Measurements from ENCODE around the gene NEDD8.

Gene NEDD8

GRCh38 chr14:24270537-24271133 lies 38.5 kb upstream of the NEDD8 start:
- in situ Hi-C loops (cut with MboI; ENCODE audit: low pct_unique_long_range_greater_than_20kb, low sequenced_read_pairs, unreplicated experiment) = no loop called here
- no peak for DNase-seq (ENCODE audit: low spot score)
- TF ChIP-seq, protein P1, sequence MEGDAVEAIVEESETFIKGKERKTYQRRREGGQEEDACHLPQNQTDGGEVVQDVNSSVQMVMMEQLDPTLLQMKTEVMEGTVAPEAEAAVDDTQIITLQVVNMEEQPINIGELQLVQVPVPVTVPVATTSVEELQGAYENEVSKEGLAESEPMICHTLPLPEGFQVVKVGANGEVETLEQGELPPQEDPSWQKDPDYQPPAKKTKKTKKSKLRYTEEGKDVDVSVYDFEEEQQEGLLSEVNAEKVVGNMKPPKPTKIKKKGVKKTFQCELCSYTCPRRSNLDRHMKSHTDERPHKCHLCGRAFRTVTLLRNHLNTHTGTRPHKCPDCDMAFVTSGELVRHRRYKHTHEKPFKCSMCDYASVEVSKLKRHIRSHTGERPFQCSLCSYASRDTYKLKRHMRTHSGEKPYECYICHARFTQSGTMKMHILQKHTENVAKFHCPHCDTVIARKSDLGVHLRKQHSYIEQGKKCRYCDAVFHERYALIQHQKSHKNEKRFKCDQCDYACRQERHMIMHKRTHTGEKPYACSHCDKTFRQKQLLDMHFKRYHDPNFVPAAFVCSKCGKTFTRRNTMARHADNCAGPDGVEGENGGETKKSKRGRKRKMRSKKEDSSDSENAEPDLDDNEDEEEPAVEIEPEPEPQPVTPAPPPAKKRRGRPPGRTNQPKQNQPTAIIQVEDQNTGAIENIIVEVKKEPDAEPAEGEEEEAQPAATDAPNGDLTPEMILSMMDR (IDR thresholded peaks at IDR 0.05; ENCODE audit: extremely low read depth, insufficient read depth, missing control alignments) = no peak

DNA sequence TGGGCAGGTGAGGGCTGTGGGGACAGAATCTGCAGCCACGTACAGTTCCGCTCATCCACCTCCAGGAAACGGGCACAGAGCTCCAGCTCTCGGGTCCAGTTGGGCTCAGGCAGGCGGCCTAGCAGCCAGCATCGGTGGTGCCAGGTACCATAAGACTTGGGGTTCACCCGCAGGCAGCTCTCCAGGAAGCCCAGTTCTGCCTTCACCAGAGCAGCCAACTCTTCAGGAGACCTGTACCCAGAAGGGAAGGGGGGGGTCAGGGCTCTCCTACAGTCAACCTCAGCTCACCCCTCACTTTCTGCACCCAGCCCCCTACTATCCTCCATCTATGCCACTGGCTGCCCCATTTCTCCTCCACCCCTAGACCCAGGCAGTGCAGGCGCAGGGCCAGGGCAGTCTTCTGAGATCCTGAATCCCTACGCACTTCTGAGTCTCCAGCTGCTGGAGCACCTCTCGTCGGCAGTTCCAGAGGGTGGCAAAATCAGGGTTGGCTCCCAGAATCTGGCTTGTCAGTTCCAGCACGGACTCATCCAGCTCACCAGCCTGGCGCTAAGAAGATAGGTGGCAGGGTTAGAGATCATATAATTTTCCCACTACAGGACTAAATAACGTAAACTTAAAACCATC lies 37.9 kb upstream of the NEDD8 start:
- in situ Hi-C loops (cut with MboI; ENCODE audit: low pct_unique_long_range_greater_than_20kb, low sequenced_read_pairs, unreplicated experiment) = no loop called here
- no peak for DNase-seq (ENCODE audit: low spot score)
- TF ChIP-seq, protein P1 (IDR thresholded peaks at IDR 0.05; ENCODE audit: extremely low read depth, insufficient read depth, missing control alignments) = no peak

- in situ Hi-C loops (cut with MboI; ENCODE audit: low pct_unique_long_range_greater_than_20kb, low sequenced_read_pairs, unreplicated experiment) = no loop called here
- TF ChIP-seq, protein P1 (IDR thresholded peaks at IDR 0.05; ENCODE audit: extremely low read depth, insufficient read depth, missing control alignments) = no peak
- no peak for DNase-seq (ENCODE audit: low spot score)
Measured at GRCh38 chr14:24269368-24269767, 37.2 kb upstream of the NEDD8 start.

- in situ Hi-C loops (cut with MboI; ENCODE audit: low pct_unique_long_range_greater_than_20kb, low sequenced_read_pairs, unreplicated experiment) = no loop called here
- TF ChIP-seq, protein P1 (IDR thresholded peaks at IDR 0.05; ENCODE audit: extremely low read depth, insufficient read depth, missing control alignments) = no peak
- DNase-seq (ENCODE audit: low spot score) = no peak
Measured at GRCh38 chr14:24268225-24268624, 36.1 kb upstream of the NEDD8 start.

GRCh38 chr14:24267516-24267915 lies 35.3 kb upstream of the NEDD8 start:
- DNase-seq (ENCODE audit: low spot score) = no peak
- TF ChIP-seq, protein P1 (IDR thresholded peaks at IDR 0.05; ENCODE audit: extremely low read depth, insufficient read depth, missing control alignments) = no peak
- in situ Hi-C loops (cut with MboI; ENCODE audit: low pct_unique_long_range_greater_than_20kb, low sequenced_read_pairs, unreplicated experiment) = no loop called here

DNA sequence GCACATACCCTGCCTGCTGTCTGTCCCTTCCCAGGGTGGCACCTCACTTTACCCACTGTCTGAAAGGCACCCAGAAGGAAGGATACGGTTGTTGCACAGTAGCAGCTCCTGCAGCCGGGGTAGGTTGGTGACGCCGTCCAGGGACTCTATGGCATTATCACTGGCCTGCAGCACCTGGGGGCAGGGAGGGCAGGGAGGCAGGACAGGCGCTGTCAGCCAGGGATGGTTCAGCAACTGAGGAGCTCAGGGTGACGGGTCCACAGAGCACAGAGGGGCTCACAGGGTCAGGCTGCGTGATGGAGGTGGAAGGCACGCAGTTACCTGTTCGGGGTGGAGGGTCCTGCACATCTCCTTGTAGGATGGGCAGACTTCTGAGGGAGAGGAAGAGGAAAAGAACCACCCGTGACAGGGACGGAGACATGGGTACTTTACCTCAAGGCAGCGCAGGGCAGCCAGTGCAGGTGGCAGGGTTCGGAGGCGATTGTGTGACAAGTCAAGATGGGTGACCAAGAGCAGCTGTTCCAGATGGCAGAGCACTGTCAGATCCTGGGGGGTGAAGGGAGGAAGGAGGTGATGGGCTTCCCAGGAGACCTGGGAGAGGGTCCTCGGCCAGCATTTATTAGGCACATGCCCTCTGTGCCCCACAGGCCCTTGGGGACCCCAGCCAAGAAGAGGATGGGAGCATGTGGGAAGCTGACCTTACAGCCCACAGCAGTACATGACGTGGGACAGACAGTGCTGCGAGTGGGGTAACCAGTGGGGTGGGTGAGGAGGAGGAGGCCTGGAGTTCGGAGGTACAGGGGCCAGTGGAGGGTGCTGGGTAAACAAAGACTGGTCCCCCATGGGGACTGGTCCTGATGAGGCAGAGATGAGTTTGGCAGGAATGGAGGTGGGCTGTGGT lies 34.4 kb upstream of the NEDD8 start:
- TF ChIP-seq, protein P1 (IDR thresholded peaks at IDR 0.05; ENCODE audit: extremely low read depth, insufficient read depth, missing control alignments) = no peak
- in situ Hi-C loops (cut with MboI; ENCODE audit: low pct_unique_long_range_greater_than_20kb, low sequenced_read_pairs, unreplicated experiment) = no loop called here
- no peak for DNase-seq (ENCODE audit: low spot score)
